Ecto neural progenitor cell (in vitro differentiated cells): ENCODE data around the gene ZNF471.

ENCODE experiments used
- DNase-seq: peaks from one replicate; pipeline ENCODE4 v3.0.0-alpha.2; 2018; ENCODE audit warnings: low spot score

The ZNF471 gene

GRCh38 chr19:56573914-56574313 is 66.3 kb downstream of the ZNF471 start:
- DNase-seq: no peak

GRCh38 chr19:56577719-56578602 is 70.3 kb downstream of the ZNF471 start:
- no peak for DNase-seq
